ENCODE results near the gene GPD1.
A peak's percentile ranks its signal among the peaks of the same experiment; 100 is the strongest.

The GPD1 gene

DNA sequence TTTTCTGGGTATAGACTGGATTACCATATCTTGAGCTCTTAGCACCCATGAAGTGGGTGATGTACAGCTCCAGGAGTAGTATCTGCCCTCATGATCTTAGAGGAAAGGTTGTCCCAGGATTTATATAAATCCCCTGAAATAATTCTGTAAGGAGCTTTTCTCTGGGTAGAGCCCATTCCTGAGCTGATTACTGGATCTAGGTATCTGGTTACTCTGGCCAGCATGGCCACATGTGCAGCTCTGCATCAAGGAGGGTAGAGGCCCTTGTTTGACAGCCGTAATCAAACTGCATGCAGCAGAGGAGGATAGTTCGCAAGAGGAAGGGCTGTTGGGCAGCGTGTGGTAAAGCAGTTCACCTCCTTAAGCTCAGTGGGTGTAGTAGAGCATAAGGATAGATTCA is 16.7 kb downstream of the GPD1 start:
- no peak for TF ChIP-seq CTCF (IDR thresholded peaks at IDR 0.05; ENCODE audit: low read depth, low read length)
- no peak for DNase-seq (ENCODE audit: low read depth in 2 of 2)
- no peak overlapping the region for H3K4me3 ChIP-seq (replicated peaks in 1 of 2; ENCODE audit: low read depth in 2 of 2, low read length in 2 of 2)

DNA sequence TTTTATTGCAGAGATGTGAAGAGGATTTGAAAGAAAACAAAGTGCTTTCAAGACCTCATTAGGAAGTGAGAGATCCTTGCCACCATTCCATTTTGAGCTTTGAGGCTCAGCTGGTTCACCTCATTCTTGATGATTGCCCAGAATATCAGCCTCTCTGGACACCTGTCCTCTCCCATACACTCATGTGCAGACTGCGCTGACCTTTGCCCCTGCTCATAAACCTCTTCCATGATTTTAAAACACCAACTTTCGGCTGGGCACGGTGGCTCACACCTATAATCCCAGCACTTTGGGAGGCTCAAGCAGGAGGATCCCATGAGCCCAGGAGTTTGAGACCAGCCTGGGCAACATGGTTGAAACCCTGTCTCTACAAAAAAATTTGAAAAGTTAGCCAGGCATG is 17.1 kb downstream of the GPD1 start:
- DNase-seq (ENCODE audit: low read depth in 2 of 2) = no peak
- H3K4me3 ChIP-seq (replicated peaks in 1 of 2; ENCODE audit: low read depth in 2 of 2, low read length in 2 of 2) = no peak overlapping the region
- TF ChIP-seq CTCF (IDR thresholded peaks at IDR 0.05; ENCODE audit: low read depth, low read length) = no peak

DNA sequence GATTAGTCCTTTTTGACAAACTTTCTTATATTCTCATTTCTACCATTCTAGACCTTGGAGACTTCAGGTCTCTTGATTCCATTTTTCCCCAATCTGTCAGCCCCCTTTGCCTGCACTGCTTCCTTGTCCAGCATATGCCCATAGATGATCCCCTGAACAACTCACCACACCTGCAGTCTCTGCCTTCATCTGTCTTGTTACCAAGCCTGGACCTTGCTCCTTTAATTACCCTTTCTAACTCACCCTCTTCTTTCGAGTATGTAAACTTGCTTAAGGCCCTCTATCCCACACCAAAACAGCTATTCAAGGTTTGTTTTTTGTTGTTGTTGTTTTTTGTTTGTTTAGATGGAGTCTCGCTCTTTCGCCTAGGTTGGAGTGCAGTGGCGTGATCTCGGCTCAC is 17.8 kb downstream of the GPD1 start:
- H3K4me3 ChIP-seq (replicated peaks in 1 of 2; ENCODE audit: low read depth in 2 of 2, low read length in 2 of 2) = no peak overlapping the region
- no peak for DNase-seq (ENCODE audit: low read depth in 2 of 2)
- TF ChIP-seq CTCF (IDR thresholded peaks at IDR 0.05; ENCODE audit: low read depth, low read length) = no peak

- no peak overlapping the region for H3K4me3 ChIP-seq (replicated peaks in 1 of 2; ENCODE audit: low read depth in 2 of 2, low read length in 2 of 2)
- no peak for TF ChIP-seq CTCF (IDR thresholded peaks at IDR 0.05; ENCODE audit: low read depth, low read length)
- DNase-seq (ENCODE audit: low read depth in 2 of 2) = no peak
Observed at GRCh38 chr12:50123203-50123602, 19.4 kb downstream of the GPD1 start.

DNA sequence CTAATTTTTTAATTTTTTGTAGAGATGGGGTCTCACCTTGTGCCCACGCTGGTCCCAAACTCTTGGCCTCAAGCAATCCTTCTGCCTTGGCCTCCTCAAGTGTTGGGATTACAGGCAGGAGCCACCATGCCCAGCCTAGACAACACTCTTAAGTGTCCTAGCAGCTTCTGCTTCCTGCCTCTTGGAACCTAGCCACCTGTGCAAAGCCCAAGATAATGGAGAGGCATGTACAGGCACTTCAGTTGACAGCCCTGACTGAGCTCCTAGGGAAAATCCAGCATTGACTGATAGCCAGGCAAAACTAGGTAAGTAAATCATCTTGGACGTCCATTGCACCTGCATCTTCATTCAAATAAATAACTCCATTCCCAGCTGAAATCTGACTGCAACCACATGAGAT is 23.7 kb downstream of the GPD1 start:
- TF ChIP-seq CTCF (IDR thresholded peaks at IDR 0.05; ENCODE audit: low read depth, low read length) = no peak
- H3K4me3 ChIP-seq (replicated peaks in 1 of 2; ENCODE audit: low read depth in 2 of 2, low read length in 2 of 2) = no peak overlapping the region
- DNase-seq (ENCODE audit: low read depth in 2 of 2) = peak in 1 of 2 donors; percentile 10

DNA sequence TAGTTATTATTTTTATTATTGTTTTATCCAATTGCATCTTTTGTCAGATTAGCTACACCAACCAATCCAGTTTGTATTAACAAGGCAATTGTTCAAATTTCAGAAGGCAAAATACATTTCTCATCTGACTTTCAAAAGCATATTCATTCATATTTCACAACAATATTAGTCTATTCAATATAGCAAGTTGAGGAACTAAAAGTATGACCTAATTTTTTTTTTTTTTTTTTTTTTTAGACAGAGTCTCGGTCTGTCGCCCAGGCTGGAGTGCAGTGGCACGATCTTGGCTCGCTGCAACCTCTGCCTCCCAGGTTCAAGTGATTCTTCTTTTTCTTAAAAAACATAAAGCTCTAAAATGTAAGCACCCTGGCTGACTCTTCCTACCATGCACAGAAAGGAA is 25.5 kb downstream of the GPD1 start:
- peak in 1 of 2 donors; percentile 19 for DNase-seq (ENCODE audit: low read depth in 2 of 2)

More for the DNA sequence above, 25.5 kb downstream of the GPD1 start:
- H3K4me3 ChIP-seq (replicated peaks in 1 of 2; ENCODE audit: low read depth in 2 of 2, low read length in 2 of 2) = no peak overlapping the region
- no peak for TF ChIP-seq CTCF (IDR thresholded peaks at IDR 0.05; ENCODE audit: low read depth, low read length)
